A172 (cell line): ENCODE results near the gene TTC3. TPM values are rescaled to one million over a fixed set of nuclear protein-coding genes. Genes with fewer than 3 reads are reported as not detected.
A peak's percentile ranks its signal among the peaks of the same experiment; 100 is the strongest.

Experiments used
- DNase-seq: peaks from one replicate; pipeline ENCODE4 v3.0.0-alpha.2; 2015; ENCODE audit warnings: low spot score
- total RNA-seq: library from RNA; depleted of rRNA; stranded (reverse); fragments of >200 nt; shearing (Covaris generic); gene quantifications from 2 replicates; pipeline ENCODE4 v1.2.3, GENCODE V29; 2014

The TTC3 gene
- total RNA-seq, 1 experiment from 2014 or later: 147 TPM

GRCh38 chr21:37061926-37062592 is 11.0 kb upstream of the TTC3 start:
- DNase-seq: no peak

GRCh38 chr21:37062593-37062935 is 10.5 kb upstream of the TTC3 start:
- no peak for DNase-seq

- DNase-seq: no peak
These were observed 9.6 kb upstream of the TTC3 start for GRCh38 chr21:37063433-37063832.

GRCh38 chr21:37064841-37065240 is 8.2 kb upstream of the TTC3 start:
- DNase-seq: no peak

GRCh38 chr21:37065561-37066177 is 7.4 kb upstream of the TTC3 start:
- DNase-seq: no peak

- DNase-seq: peak; percentile 61
These were observed 1.3 kb upstream of the TTC3 start for GRCh38 chr21:37071561-37072273.

GRCh38 chr21:37072274-37072987 is 623 bp upstream of the TTC3 start:
- DNase-seq: peak; percentile 77

- DNase-seq: peak; percentile 28
These were observed 553 bp downstream of the TTC3 start for GRCh38 chr21:37073417-37074196.

- no peak for DNase-seq
These were observed 1.1 kb downstream of the TTC3 start for GRCh38 chr21:37074197-37074510.

GRCh38 chr21:37074546-37074945 is 1.5 kb downstream of the TTC3 start:
- no peak for DNase-seq

- DNase-seq: no peak
These were observed 2.2 kb downstream of the TTC3 start for GRCh38 chr21:37075214-37075770.

GRCh38 chr21:37076087-37076850 is 3.2 kb downstream of the TTC3 start:
- DNase-seq: no peak

- no peak for DNase-seq
These were observed 4.3 kb downstream of the TTC3 start for GRCh38 chr21:37077403-37077802.

GRCh38 chr21:37079211-37079824 is 6.3 kb downstream of the TTC3 start:
- no peak for DNase-seq

GRCh38 chr21:37082375-37082774 is 9.3 kb downstream of the TTC3 start:
- no peak for DNase-seq

GRCh38 chr21:37082856-37083528 is 9.9 kb downstream of the TTC3 start:
- DNase-seq: no peak

GRCh38 chr21:37085726-37086125 is 12.7 kb downstream of the TTC3 start:
- DNase-seq: no peak

- peak; percentile 81 for DNase-seq
These were observed 14.1 kb downstream of the TTC3 start for GRCh38 chr21:37087188-37087587.

- DNase-seq: no peak
These were observed 15.2 kb downstream of the TTC3 start for GRCh38 chr21:37088186-37088735.
